GM20431 (cell line): ENCODE data around the gene FGR.

ENCODE experiments used
- in situ Hi-C: fragments of 300-500 bp; cut with MseI, MboI; formaldehyde crosslinking; loops from one replicate; pipeline ENCODE4 v1.15.0; 2020; ENCODE audit warnings: low sequenced_read_pairs; ENCODE audit not compliant: unreplicated experiment

The FGR gene

GRCh38 chr1:27603681-27604578 lies 31.1 kb downstream of the FGR start, which contains the start of gene AHDC1:
TSS of gene AHDC1 (minus strand) at chr1:27604144. CDS start at chr1:27552115, 52,029 bp downstream.
- in situ Hi-C loops = no loop called here

- in situ Hi-C loops = no loop called here
Measured at GRCh38 chr1:27603309-27603680, 31.7 kb downstream of the FGR start.

GRCh38 chr1:27602462-27603308 lies 32.3 kb downstream of the FGR start:
- in situ Hi-C loops = no loop called here

- in situ Hi-C loops = no loop called here
Measured at GRCh38 chr1:27601771-27602461, 33.1 kb downstream of the FGR start.

GRCh38 chr1:27601321-27601770 lies 33.6 kb downstream of the FGR start:
- in situ Hi-C loops = no loop called here

GRCh38 chr1:27600498-27601175 lies 34.3 kb downstream of the FGR start:
- in situ Hi-C loops = no loop called here

GRCh38 chr1:27599605-27600497 lies 35.1 kb downstream of the FGR start:
- in situ Hi-C loops = no loop called here

GRCh38 chr1:27598902-27599528 lies 36.0 kb downstream of the FGR start:
- in situ Hi-C loops = no loop called here

- in situ Hi-C loops = no loop called here
Measured at GRCh38 chr1:27598295-27598687, 36.7 kb downstream of the FGR start.

- in situ Hi-C loops = no loop called here
Measured at GRCh38 chr1:27597516-27598294, 37.3 kb downstream of the FGR start.

GRCh38 chr1:27596986-27597385 lies 38.0 kb downstream of the FGR start:
- in situ Hi-C loops = no loop called here

- in situ Hi-C loops = no loop called here
Measured at GRCh38 chr1:27596261-27596660, 38.7 kb downstream of the FGR start.

GRCh38 chr1:27595597-27595996 lies 39.4 kb downstream of the FGR start:
- in situ Hi-C loops = no loop called here

GRCh38 chr1:27594564-27595510 lies 40.1 kb downstream of the FGR start:
- in situ Hi-C loops = no loop called here

GRCh38 chr1:27593678-27594563 lies 41.1 kb downstream of the FGR start:
- in situ Hi-C loops = no loop called here
